GM12873 (cell line): ENCODE results near the gene CENPW.
A peak's percentile ranks its signal among the peaks of the same experiment; 100 is the strongest.

Source experiments
- CTCF ChIP-seq: IDR thresholded peaks from 2 replicates; pipeline ENCODE4 v1.5.1; 2012; ENCODE audit warnings: low read depth, mild to moderate bottlenecking, moderate library complexity, low read length, control low read depth; ENCODE audit not compliant: insufficient read depth; ENCODE audit errors: missing control alignments

Gene CENPW

DNA sequence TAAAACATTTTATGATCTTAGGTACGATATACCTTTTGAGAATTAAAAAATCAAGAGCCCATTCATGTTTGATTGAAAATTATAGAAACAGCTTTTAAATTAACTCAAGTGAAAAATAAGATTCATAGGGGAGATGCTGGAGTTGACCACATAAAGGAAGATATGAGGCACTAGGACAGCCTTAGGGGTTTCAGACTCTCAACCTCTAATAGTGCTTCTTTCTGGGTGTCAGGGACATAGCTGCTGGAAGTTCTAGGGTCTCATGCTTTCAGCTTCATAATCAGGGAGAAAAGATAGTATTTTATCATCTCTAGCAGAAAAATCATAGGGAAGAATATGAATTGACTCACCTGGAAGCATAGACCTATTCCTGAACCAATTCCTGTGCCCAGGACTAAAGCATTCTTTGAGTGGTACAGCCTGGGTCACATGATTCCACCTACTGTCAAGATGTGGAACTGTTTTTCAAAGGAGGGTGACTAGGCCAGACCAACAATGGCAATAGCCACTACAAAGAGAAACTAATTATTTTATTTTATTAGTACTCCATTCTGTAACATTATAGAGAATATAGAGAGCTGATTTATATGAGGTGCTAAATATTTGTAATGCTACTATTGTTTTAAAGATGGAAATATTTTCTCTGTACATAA is 27.8 kb upstream of the CENPW start:
- peak; percentile 41 for TF ChIP-seq CTCF

GRCh38 chr6:126313941-126314340 is 26.0 kb upstream of the CENPW start:
- TF ChIP-seq CTCF, result no peak

DNA sequence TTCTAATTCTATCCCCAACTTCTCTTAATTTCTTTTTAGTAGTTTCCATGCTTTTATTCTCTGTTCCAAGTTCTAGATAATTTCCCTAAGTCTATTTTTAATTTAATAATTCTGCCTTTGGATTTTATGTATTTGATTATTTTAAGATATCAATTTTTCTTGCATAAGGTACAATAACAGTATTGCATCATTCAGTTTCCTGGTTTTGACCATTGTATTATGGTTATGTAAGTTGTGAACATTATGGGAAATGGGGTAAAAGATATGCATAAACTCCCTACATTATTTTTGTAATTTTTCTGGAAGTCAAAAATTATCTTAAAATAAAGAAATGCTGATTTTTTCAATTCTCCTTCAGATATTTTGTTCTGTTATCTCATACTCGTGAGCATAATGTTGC is 21.1 kb upstream of the CENPW start:
- no peak for TF ChIP-seq CTCF

- TF ChIP-seq CTCF, result no peak
These were observed 6.2 kb upstream of the CENPW start for GRCh38 chr6:126333729-126334128.

- TF ChIP-seq CTCF, result no peak
These were observed 4.7 kb upstream of the CENPW start for GRCh38 chr6:126335210-126335609.

DNA sequence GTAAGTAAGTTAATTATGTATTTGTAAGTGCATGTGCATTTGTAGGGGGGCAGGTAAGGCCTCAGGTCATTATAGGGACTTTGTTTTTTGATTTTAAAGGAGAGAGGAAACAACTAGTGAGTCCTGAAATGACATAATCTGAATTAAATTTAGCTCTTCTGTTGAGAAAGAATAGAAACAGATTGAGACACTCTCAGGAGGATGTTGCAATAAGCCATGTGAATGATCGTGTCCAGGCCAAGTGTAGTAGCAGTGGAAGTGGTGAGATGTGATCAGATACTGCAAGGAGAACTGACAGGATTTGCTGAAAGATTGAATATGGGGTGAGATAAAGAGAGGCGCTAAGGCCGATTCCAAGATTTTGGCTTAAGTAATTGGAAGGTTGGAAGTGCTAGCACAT is 2.6 kb upstream of the CENPW start:
- TF ChIP-seq CTCF, result no peak

GRCh38 chr6:126341126-126341525 is 1.2 kb downstream of the CENPW start:
- no peak for TF ChIP-seq CTCF
